ENCODE results near the gene SCD. TPM values are rescaled to one million over a fixed set of nuclear protein-coding genes. Genes with fewer than 3 reads are reported as not detected.

Gene SCD
- total and polyA plus RNA-seq, 2 of the 13 experiments (the other 11 are each of a cell fraction or from before 2014, with no cell fraction given), result 492 to 512 TPM

- TF ChIP-seq, protein P1, sequence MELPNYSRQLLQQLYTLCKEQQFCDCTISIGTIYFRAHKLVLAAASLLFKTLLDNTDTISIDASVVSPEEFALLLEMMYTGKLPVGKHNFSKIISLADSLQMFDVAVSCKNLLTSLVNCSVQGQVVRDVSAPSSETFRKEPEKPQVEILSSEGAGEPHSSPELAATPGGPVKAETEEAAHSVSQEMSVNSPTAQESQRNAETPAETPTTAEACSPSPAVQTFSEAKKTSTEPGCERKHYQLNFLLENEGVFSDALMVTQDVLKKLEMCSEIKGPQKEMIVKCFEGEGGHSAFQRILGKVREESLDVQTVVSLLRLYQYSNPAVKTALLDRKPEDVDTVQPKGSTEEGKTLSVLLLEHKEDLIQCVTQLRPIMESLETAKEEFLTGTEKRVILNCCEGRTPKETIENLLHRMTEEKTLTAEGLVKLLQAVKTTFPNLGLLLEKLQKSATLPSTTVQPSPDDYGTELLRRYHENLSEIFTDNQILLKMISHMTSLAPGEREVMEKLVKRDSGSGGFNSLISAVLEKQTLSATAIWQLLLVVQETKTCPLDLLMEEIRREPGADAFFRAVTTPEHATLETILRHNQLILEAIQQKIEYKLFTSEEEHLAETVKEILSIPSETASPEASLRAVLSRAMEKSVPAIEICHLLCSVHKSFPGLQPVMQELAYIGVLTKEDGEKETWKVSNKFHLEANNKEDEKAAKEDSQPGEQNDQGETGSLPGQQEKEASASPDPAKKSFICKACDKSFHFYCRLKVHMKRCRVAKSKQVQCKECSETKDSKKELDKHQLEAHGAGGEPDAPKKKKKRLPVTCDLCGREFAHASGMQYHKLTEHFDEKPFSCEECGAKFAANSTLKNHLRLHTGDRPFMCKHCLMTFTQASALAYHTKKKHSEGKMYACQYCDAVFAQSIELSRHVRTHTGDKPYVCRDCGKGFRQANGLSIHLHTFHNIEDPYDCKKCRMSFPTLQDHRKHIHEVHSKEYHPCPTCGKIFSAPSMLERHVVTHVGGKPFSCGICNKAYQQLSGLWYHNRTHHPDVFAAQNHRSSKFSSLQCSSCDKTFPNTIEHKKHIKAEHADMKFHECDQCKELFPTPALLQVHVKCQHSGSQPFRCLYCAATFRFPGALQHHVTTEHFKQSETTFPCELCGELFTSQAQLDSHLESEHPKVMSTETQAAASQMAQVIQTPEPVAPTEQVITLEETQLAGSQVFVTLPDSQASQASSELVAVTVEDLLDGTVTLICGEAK (IDR thresholded peaks at IDR 0.05), result no peak
- TF ChIP-seq, protein P1 (CRISPR knock-in tag; IDR thresholded peaks at IDR 0.05), result peak; percentile 68; the same call in 1 of the 2 replicates
- TF ChIP-seq, protein P2, sequence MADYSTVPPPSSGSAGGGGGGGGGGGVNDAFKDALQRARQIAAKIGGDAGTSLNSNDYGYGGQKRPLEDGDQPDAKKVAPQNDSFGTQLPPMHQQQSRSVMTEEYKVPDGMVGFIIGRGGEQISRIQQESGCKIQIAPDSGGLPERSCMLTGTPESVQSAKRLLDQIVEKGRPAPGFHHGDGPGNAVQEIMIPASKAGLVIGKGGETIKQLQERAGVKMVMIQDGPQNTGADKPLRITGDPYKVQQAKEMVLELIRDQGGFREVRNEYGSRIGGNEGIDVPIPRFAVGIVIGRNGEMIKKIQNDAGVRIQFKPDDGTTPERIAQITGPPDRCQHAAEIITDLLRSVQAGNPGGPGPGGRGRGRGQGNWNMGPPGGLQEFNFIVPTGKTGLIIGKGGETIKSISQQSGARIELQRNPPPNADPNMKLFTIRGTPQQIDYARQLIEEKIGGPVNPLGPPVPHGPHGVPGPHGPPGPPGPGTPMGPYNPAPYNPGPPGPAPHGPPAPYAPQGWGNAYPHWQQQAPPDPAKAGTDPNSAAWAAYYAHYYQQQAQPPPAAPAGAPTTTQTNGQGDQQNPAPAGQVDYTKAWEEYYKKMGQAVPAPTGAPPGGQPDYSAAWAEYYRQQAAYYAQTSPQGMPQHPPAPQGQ (CRISPR knock-in tag; IDR thresholded peaks at IDR 0.05; ENCODE audit: borderline replicate concordance), result no peak
- TF ChIP-seq ZNF543 (CRISPR knock-in tag; IDR thresholded peaks at IDR 0.05), result no peak
- TF ChIP-seq BRCA1 (CRISPR knock-in tag; IDR thresholded peaks at IDR 0.05), result 0 out of 2 replicates have a peak, but pooled peaks have one; percentile 68
- TF ChIP-seq, protein P3, sequence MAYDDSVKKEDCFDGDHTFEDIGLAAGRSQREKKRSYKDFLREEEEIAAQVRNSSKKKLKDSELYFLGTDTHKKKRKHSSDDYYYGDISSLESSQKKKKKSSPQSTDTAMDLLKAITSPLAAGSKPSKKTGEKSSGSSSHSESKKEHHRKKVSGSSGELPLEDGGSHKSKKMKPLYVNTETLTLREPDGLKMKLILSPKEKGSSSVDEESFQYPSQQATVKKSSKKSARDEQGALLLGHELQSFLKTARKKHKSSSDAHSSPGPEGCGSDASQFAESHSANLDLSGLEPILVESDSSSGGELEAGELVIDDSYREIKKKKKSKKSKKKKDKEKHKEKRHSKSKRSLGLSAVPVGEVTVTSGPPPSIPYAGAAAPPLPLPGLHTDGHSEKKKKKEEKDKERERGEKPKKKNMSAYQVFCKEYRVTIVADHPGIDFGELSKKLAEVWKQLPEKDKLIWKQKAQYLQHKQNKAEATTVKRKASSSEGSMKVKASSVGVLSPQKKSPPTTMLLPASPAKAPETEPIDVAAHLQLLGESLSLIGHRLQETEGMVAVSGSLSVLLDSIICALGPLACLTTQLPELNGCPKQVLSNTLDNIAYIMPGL (CRISPR knock-in tag; IDR thresholded peaks at IDR 0.05; ENCODE audit: borderline replicate concordance in 1 of 2, low read depth in 1 of 2), result no peak
- peak; percentile 58 for TF ChIP-seq ASH2L (IDR thresholded peaks at IDR 0.05; ENCODE audit: insufficient read length, low read depth, low read length)
- TF ChIP-seq ZC3H13 (CRISPR knock-in tag; IDR thresholded peaks at IDR 0.05), result no peak
- no peak for TF ChIP-seq DNMT1 (CRISPR knock-in tag; IDR thresholded peaks at IDR 0.05)
- peak; percentile 45; the same call in 1 of the 2 replicates for TF ChIP-seq ISL2 (CRISPR knock-in tag; IDR thresholded peaks at IDR 0.05)
- no peak for TF ChIP-seq SALL1 (CRISPR knock-in tag; IDR thresholded peaks at IDR 0.05)
- TF ChIP-seq ZNF572 (CRISPR knock-in tag; IDR thresholded peaks at IDR 0.05), result no peak
- TF ChIP-seq, protein P4, sequence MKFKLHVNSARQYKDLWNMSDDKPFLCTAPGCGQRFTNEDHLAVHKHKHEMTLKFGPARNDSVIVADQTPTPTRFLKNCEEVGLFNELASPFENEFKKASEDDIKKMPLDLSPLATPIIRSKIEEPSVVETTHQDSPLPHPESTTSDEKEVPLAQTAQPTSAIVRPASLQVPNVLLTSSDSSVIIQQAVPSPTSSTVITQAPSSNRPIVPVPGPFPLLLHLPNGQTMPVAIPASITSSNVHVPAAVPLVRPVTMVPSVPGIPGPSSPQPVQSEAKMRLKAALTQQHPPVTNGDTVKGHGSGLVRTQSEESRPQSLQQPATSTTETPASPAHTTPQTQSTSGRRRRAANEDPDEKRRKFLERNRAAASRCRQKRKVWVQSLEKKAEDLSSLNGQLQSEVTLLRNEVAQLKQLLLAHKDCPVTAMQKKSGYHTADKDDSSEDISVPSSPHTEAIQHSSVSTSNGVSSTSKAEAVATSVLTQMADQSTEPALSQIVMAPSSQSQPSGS (CRISPR knock-in tag; IDR thresholded peaks at IDR 0.05), result 0 out of 2 replicates have a peak, but pooled peaks have one; percentile 72
- TF ChIP-seq TOPORS (CRISPR knock-in tag; IDR thresholded peaks at IDR 0.05), result no peak
- TF ChIP-seq ZNF264 (CRISPR knock-in tag; IDR thresholded peaks at IDR 0.05), result peak; percentile 3; the same call in 1 of the 2 replicates
These were observed 24.5 kb downstream of the SCD start (continued) for GRCh38 chr10:100371482-100372027.
